DOHH2 (cell line): ENCODE measurements around the gene FAM98C.

ENCODE experiments used
- H3F3A ChIP-seq: fragments of 200-600 bp; sonication (generic), shearing (Covaris generic); 2 replicates; pipeline ENCODE4 v1.6.0; 2016; ENCODE audit warnings: antibody characterized with exemption, mild to moderate bottlenecking; ENCODE audit not compliant: control insufficient read depth, insufficient read depth
- H3K27ac ChIP-seq: fragments of 200-600 bp; sonication (generic); 2 replicates; pipeline ENCODE4 v1.5.1; 2014; ENCODE audit warnings: low read depth, mild to moderate bottlenecking, low read length, moderate library complexity
- H3K27me3 ChIP-seq: fragments of 200-600 bp; sonication (generic); 2 replicates; pipeline ENCODE4 v1.6.1; 2014; ENCODE audit warnings: mild to moderate bottlenecking, low read length, mixed read lengths; ENCODE audit not compliant: control insufficient read depth
- H3K36me3 ChIP-seq: fragments of 200-600 bp; sonication (generic); 2 replicates; pipeline ENCODE4 v1.6.1; 2014; ENCODE audit warnings: mild to moderate bottlenecking, low read length, moderate library complexity, mixed read lengths; ENCODE audit not compliant: control insufficient read depth
- H3K4me1 ChIP-seq: fragments of 200-600 bp; sonication (generic); 2 replicates; pipeline ENCODE4 v1.6.1; 2014; ENCODE audit warnings: mild to moderate bottlenecking, low read length, mixed read lengths; ENCODE audit not compliant: control insufficient read depth
- H3K4me2 ChIP-seq: fragments of 200-600 bp; sonication (generic); 2 replicates; pipeline ENCODE4 v1.6.0; 2014; ENCODE audit warnings: mild to moderate bottlenecking, low read length, moderate library complexity
- H3K4me3 ChIP-seq: fragments of 200-600 bp; sonication (generic); 2 replicates; pipeline ENCODE4 v1.5.1; 2014; ENCODE audit warnings: mild to moderate bottlenecking, low read length, mixed read lengths
- H3K79me2 ChIP-seq: fragments of 200-600 bp; sonication (generic); 2 replicates; pipeline ENCODE4 v1.6.1; 2014; ENCODE audit warnings: mild to moderate bottlenecking, low read length, mixed read lengths; ENCODE audit not compliant: control insufficient read depth
- H3K9me2 ChIP-seq: fragments of 200-600 bp; sonication (generic); replicated peaks from 2 replicates; pipeline ENCODE4 v1.6.1; 2014; ENCODE audit warnings: mild to moderate bottlenecking, low read length, mixed read lengths; ENCODE audit not compliant: control insufficient read depth
- H3K9me3 ChIP-seq: fragments of 200-600 bp; sonication (generic); 2 replicates; pipeline ENCODE4 v1.6.1; 2014; ENCODE audit warnings: antibody characterized with exemption, low read length, mixed read lengths; ENCODE audit not compliant: control insufficient read depth, insufficient read depth
- H4K20me1 ChIP-seq: fragments of 200-600 bp; sonication (generic); 2 replicates; pipeline ENCODE4 v1.6.0; 2014; ENCODE audit warnings: low read depth, mild to moderate bottlenecking, antibody characterized with exemption, low read length, moderate library complexity; ENCODE audit not compliant: control insufficient read depth, insufficient read depth
- EZH2phosphoT487 ChIP-seq: fragments of 200-600 bp; sonication (generic); IDR thresholded peaks from 2 replicates; pipeline ENCODE4 v1.6.1; 2017; ENCODE audit warnings: borderline replicate concordance, mild to moderate bottlenecking, antibody characterized with exemption, low read length, moderate library complexity, mixed read lengths
- TF ChIP-seq, protein P1 (sequence below): fragments of 200-600 bp; sonication (generic); IDR thresholded peaks from one replicate; pipeline ENCODE4 v1.5.1; 2014; ENCODE audit warnings: antibody characterized with exemption, mild to moderate bottlenecking, low read depth, low read length; ENCODE audit not compliant: poor library complexity, severe bottlenecking

Gene FAM98C

DNA sequence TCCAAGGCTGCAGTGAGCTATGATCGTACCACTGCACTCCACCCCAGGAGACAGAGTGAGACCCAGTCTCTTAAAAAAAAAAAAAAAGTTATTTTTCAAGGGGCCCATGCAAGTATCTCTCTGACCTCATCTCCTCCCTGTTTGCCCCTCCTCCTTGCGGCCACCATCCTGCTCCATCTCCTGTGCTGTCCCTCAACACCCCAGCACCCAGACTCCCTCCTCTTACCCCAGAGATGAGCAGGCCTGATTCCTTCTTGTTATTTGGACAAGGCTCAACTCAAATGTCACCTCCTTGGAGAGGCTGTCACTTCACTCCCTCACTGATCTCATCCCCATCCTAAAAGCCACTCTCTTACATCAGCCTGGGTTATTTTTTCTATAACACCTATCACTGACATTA, 35.0 kb downstream of the FAM98C start:
- H3K36me3 ChIP-seq, result no peaks in the 10 kb centered on the region

DNA sequence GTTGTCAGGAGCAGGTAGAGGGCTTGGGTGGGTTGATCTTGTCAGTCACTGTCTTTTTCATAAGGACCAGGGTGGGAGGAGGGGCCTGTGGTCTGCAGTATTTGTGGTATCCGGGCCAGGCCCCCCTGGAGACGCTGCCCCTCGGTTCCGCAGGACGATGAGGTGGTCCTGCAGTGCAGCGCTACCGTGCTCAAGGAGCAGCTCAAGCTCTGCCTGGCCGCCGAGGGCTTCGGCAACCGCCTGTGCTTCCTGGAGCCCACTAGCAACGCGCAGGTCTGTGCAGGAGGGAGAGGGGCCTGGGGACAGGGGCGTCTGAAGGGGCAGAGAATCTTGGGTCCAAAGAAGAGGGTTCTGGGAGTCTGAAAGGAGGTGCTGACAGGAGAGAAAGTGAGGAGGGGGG, 37.7 kb downstream of the FAM98C start:
- Histone ChIP-seq H3K4me3 (no peak overlapping the region), H3K4me2 (no peak overlapping the region)

More for the DNA sequence above, 35.0 kb downstream of the FAM98C start:
- H3K4me1 ChIP-seq, result 0 out of 2 replicates have a peak, but pooled peaks cover 3% of the 10 kb centered on the region
- H3K9me2 ChIP-seq, result no peaks in the 10 kb centered on the region
- H3F3A ChIP-seq, result no peaks in the 10 kb centered on the region
- H3K4me2 ChIP-seq, result no peak overlapping the region
- no peak overlapping the region for H3K4me3 ChIP-seq
- no peaks in the 10 kb centered on the region for H3K9me3 ChIP-seq
- no peaks in the 10 kb centered on the region for H3K79me2 ChIP-seq
- TF ChIP-seq EZH2phosphoT487, result no peak
- TF ChIP-seq, protein P1, sequence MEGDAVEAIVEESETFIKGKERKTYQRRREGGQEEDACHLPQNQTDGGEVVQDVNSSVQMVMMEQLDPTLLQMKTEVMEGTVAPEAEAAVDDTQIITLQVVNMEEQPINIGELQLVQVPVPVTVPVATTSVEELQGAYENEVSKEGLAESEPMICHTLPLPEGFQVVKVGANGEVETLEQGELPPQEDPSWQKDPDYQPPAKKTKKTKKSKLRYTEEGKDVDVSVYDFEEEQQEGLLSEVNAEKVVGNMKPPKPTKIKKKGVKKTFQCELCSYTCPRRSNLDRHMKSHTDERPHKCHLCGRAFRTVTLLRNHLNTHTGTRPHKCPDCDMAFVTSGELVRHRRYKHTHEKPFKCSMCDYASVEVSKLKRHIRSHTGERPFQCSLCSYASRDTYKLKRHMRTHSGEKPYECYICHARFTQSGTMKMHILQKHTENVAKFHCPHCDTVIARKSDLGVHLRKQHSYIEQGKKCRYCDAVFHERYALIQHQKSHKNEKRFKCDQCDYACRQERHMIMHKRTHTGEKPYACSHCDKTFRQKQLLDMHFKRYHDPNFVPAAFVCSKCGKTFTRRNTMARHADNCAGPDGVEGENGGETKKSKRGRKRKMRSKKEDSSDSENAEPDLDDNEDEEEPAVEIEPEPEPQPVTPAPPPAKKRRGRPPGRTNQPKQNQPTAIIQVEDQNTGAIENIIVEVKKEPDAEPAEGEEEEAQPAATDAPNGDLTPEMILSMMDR, result no peak
- no peaks in the 10 kb centered on the region for H3K27me3 ChIP-seq
- no peak overlapping the region for H3K27ac ChIP-seq
- H4K20me1 ChIP-seq, result no peaks in the 10 kb centered on the region

DNA sequence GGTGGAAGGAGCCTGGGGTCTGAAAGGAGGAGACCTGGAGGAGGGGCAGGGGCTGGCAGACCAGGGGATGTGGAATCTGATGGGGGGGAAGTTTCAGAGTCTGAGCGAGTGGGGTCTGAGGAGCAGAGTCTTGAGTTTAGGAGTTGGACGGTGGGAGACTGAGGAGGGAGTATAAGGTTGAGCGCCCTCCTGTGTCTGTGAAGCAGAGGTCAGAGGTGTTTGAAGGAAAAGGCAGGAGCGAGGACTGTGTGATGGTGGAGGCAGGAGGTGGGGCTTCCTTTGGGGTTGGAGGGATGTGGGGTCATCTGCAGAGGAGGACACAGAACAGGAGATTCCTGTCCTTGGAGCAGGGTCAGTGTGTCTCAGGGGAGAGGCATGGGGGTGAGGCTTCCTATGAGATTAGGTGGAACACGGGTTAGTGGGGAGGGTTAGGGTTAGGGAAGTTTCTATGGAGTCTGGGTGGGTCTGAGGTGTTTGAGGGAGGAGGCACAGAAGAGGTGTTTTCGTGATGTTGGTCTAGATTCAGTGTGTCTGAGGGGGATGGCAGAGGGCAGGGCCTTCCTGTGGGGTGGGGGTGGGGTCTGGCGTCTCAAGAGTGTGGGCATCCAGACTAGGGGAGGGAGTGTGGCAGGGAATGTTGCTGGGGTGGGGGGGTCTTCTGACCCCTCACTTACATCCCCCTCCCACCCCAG, 38.9 kb downstream of the FAM98C start:
- no peaks in the 10 kb centered on the region for H3K9me2 ChIP-seq
- no peak overlapping the region for H3K27ac ChIP-seq
- no peak for TF ChIP-seq EZH2phosphoT487
- TF ChIP-seq, protein P1, result peak; percentile 43
- no peak overlapping the region for H3K4me2 ChIP-seq
- H3F3A ChIP-seq, result no peaks in the 10 kb centered on the region
- H3K27me3 ChIP-seq, result no peaks in the 10 kb centered on the region
- H3K4me3 ChIP-seq, result no peak overlapping the region
- H3K4me1 ChIP-seq, result no peaks in the 10 kb centered on the region
- H3K36me3 ChIP-seq, result no peaks in the 10 kb centered on the region
- H3K79me2 ChIP-seq, result no peaks in the 10 kb centered on the region
- H4K20me1 ChIP-seq, result no peaks in the 10 kb centered on the region
- no peaks in the 10 kb centered on the region for H3K9me3 ChIP-seq

More for the DNA sequence above, 37.7 kb downstream of the FAM98C start:
- H3K36me3 ChIP-seq, result no peaks in the 10 kb centered on the region
- no peaks in the 10 kb centered on the region for H3K4me1 ChIP-seq
- H3K27me3 ChIP-seq, result no peaks in the 10 kb centered on the region
- no peaks in the 10 kb centered on the region for H4K20me1 ChIP-seq
- TF ChIP-seq, protein P1, result no peak
- no peak for TF ChIP-seq EZH2phosphoT487
- H3K9me2 ChIP-seq, result no peaks in the 10 kb centered on the region
- no peak overlapping the region for H3K27ac ChIP-seq
- H3F3A ChIP-seq, result no peaks in the 10 kb centered on the region
- no peaks in the 10 kb centered on the region for H3K79me2 ChIP-seq
- no peaks in the 10 kb centered on the region for H3K9me3 ChIP-seq
